Progenitor cell of endocrine pancreas (in vitro differentiated cells): ENCODE data around the gene ARHGAP29. TPM values are rescaled to one million over a fixed set of nuclear protein-coding genes. Genes with fewer than 3 reads are reported as not detected.

Source experiments
- DNase-seq: peaks from one replicate; pipeline ENCODE4 v3.0.0; 2021; ENCODE audit warnings: low spot score; ENCODE audit not compliant: unreplicated experiment
- H3K27ac Mint-ChIP-seq: 2 replicates; pipeline ENCODE4 v1.8.0; 2021; ENCODE audit warnings: mild to moderate bottlenecking, moderate library complexity, mixed read lengths
- H3K27me3 Mint-ChIP-seq: 2 replicates; pipeline ENCODE4 v1.8.0; 2021; ENCODE audit warnings: mixed read lengths
- H3K36me3 Mint-ChIP-seq: 2 replicates; pipeline ENCODE4 v1.8.0; 2022; ENCODE audit warnings: mixed read lengths; ENCODE audit not compliant: insufficient read depth
- H3K4me1 Mint-ChIP-seq: 2 replicates; pipeline ENCODE4 v1.8.0; 2021; ENCODE audit warnings: low read depth, mixed read lengths
- H3K4me3 Mint-ChIP-seq: 2 replicates; pipeline ENCODE4 v1.8.0; 2021; ENCODE audit warnings: low read depth, mild to moderate bottlenecking, moderate library complexity, mixed read lengths
- H3K9me3 Mint-ChIP-seq: 2 replicates; pipeline ENCODE4 v1.8.0; 2021; ENCODE audit warnings: low read depth, mixed read lengths
- CTCF ChIP-seq: fragments of 200-600 bp; sonication (generic); IDR thresholded peaks from one replicate; pipeline ENCODE4 v1.5.0; 2021; ENCODE audit warnings: antibody characterized with exemption, mild to moderate bottlenecking; ENCODE audit not compliant: unreplicated experiment
- total RNA-seq: library from RNA; stranded (reverse); gene quantifications from 2 replicates; pipeline ENCODE4 v1.2.1, GENCODE V29; 2021

ARHGAP29 gene
- total RNA-seq, 1 donor from 2014 or later, result 12.4 TPM

- no peak overlapping the region for H3K4me3 Mint-ChIP-seq
- H3K9me3 Mint-ChIP-seq, result no peaks in the 10 kb centered on the region
- TF ChIP-seq CTCF, result no peak
- H3K4me1 Mint-ChIP-seq, result peaks cover 2% of the 10 kb centered on the region
- no peaks in the 10 kb centered on the region for H3K36me3 Mint-ChIP-seq
- no peak overlapping the region for H3K27ac Mint-ChIP-seq
- peaks cover 11% of the 10 kb centered on the region for H3K27me3 Mint-ChIP-seq
- no peak for DNase-seq
Observed at GRCh38 chr1:94260635-94261387, 23.4 kb upstream of the ARHGAP29 start.

GRCh38 chr1:94259635-94260289 lies 22.4 kb upstream of the ARHGAP29 start:
- Mint-ChIP-seq H3K4me3 (no peak overlapping the region), H3K9me3 (no peaks in the 10 kb centered on the region), H3K4me1 (peaks cover 2% of the 10 kb centered on the region), H3K27ac (no peak overlapping the region), H3K27me3 (peaks cover 14% of the 10 kb centered on the region), H3K36me3 (no peaks in the 10 kb centered on the region)
- TF ChIP-seq CTCF, result no peak
- DNase-seq, result no peak

GRCh38 chr1:94258873-94259331 lies 21.5 kb upstream of the ARHGAP29 start:
- Mint-ChIP-seq H3K9me3 (no peaks in the 10 kb centered on the region), H3K27ac (no peak overlapping the region)
- TF ChIP-seq CTCF, result no peak

GRCh38 chr1:94257444-94257843 lies 20.1 kb upstream of the ARHGAP29 start:
- H3K27ac Mint-ChIP-seq, result no peak overlapping the region
- no peak for DNase-seq
- peaks cover 12% of the 10 kb centered on the region for H3K27me3 Mint-ChIP-seq
- no peaks in the 10 kb centered on the region for H3K9me3 Mint-ChIP-seq
- TF ChIP-seq CTCF, result no peak
- H3K36me3 Mint-ChIP-seq, result no peaks in the 10 kb centered on the region
- no peak overlapping the region for H3K4me3 Mint-ChIP-seq
- H3K4me1 Mint-ChIP-seq, result peaks cover 18% of the 10 kb centered on the region

More at GRCh38 chr1:94258873-94259331, 21.5 kb upstream of the ARHGAP29 start:
- Mint-ChIP-seq H3K4me3 (no peak overlapping the region), H3K27me3 (peaks cover 12% of the 10 kb centered on the region), H3K36me3 (no peaks in the 10 kb centered on the region), H3K4me1 (peaks cover 6% of the 10 kb centered on the region)
- no peak for DNase-seq

GRCh38 chr1:94255476-94255875 lies 18.1 kb upstream of the ARHGAP29 start:
- H3K9me3 Mint-ChIP-seq, result no peaks in the 10 kb centered on the region
- H3K4me1 Mint-ChIP-seq, result peaks cover 29% of the 10 kb centered on the region
- no peak overlapping the region for H3K4me3 Mint-ChIP-seq
- TF ChIP-seq CTCF, result no peak
- H3K36me3 Mint-ChIP-seq, result no peaks in the 10 kb centered on the region
- no peak overlapping the region for H3K27ac Mint-ChIP-seq
- peaks cover 12% of the 10 kb centered on the region for H3K27me3 Mint-ChIP-seq
- DNase-seq, result no peak
